Adrenal gland (tissue), 12 donors: ENCODE results near the gene FILIP1. TPM values are rescaled to one million over a fixed set of nuclear protein-coding genes. Genes with fewer than 3 reads are reported as not detected.

Experiments used
- DNase-seq, 7 donors: peaks; one replicate each; pipeline ENCODE4 v3.0.0-alpha.2; 2019 to 2020
- H3K27ac ChIP-seq, 5 donors: fragments of 200-600 bp; sonication (generic) in 4 of 5; 1 replicate in 3 of 5; 2 replicates in 2 of 5; pipeline versions ENCODE4 v1.5.1 to v1.8.0; 2016 to 2020; ENCODE audit warnings: mild to moderate bottlenecking in 1 of 5
- H3K27me3 ChIP-seq: fragments of 200-600 bp; 2 replicates; pipeline ENCODE4 v1.8.0; 2021
- H3K36me3 ChIP-seq, 2 donors: fragments of 200-600 bp; replicated peaks in 1 of 2; 1 replicate in 1 of 2; 2 replicates in 1 of 2; pipeline versions ENCODE4 v1.5.1 to v1.8.0; 2018 to 2022
- H3K4me1 ChIP-seq, 2 donors: fragments of 200-600 bp; replicated peaks in 1 of 2; 1 replicate in 1 of 2; 2 replicates in 1 of 2; pipeline versions ENCODE4 v1.5.1 to v1.8.0; 2018 to 2021
- H3K4me3 ChIP-seq, 4 donors: fragments of 200-600 bp; sonication (generic) in 3 of 4; one replicate each; pipeline ENCODE4 v1.5.1; 2016 to 2018
- H3K9me3 ChIP-seq, 3 donors: fragments of 200-600 bp; sonication (generic) in 1 of 3; replicated peaks in 1 of 3; 1 replicate in 2 of 3; 2 replicates in 1 of 3; pipeline versions ENCODE4 v1.5.1 to v1.8.0; 2016 to 2021
- POLR2A ChIP-seq, 2 donors: fragments of 450-650 bp; IDR thresholded peaks; one replicate each; pipeline ENCODE4 v1.6.1; 2017; ENCODE audit warnings: antibody characterized with exemption in 2 of 2, mild to moderate bottlenecking in 2 of 2, moderate library complexity in 1 of 2
- WGBS, 4 donors: extraction: QIAGEN DNeasy Blood & Tissue Kit in 2 of 4; methylation state at CpG; one replicate each; pipeline versions ENCODE4 v1.1.5 to v1.1.7; 2013 to 2017; 5-methylcytosine and 5-hydroxymethylcytosine counted together
- intact Hi-C, 2 donors: fragments of 100-400 bp; cut with DNase I; formaldehyde crosslinking; loops; one replicate each; pipeline versions ENCODE4 v1.14.1 to v1.15.0; 2022 to 2023
- polyA plus RNA-seq, 3 donors: library from polyadenylated mRNA; stranded (reverse); fragments of 200-250 nt in 2 of 3; fragments of 350-450 nt in 1 of 3; fragmentation: Illumina TruSeq in 1 of 3; extraction: RNeasy Lipid Tissue Mini Kit (QIAGEN cat#74804) in 1 of 3; gene quantifications; one replicate each; pipeline ENCODE4 v1.2.3, GENCODE V29; 2013 to 2014
- total RNA-seq, 9 donors: library from RNA; depleted of rRNA in 4 of 9; stranded (reverse); fragments of >200 nt in 4 of 9; fragments of 120-200 nt in 1 of 9; fragmentation: NEBNext Ultra II Directional in 1 of 9; extraction: Animal tissue kit (Norgen Biotek cat#: 25700) in 1 of 9; gene quantifications; one replicate each; pipeline versions ENCODE4 v1.1.0 to v1.2.4, GENCODE V29; 2013 to 2023
- TF ChIP-seq, protein P1 (sequence below), 6 experiments: fragments of 450-650 bp in 4 of 6; fragments of 200-600 bp in 2 of 6; sonication (generic) in 1 of 6; IDR thresholded peaks; 1 replicate in 5 of 6; 2 replicates in 1 of 6; pipeline versions ENCODE4 v1.5.1 to v1.8.0; 2016 to 2021; ENCODE audit warnings: antibody characterized with exemption in 6 of 6, mild to moderate bottlenecking in 2 of 6, moderate library complexity in 1 of 6
- donor health status: healthy with polysubstance abuse.
- donor health status: Bipolar disorder and iron deficiency.
- donor health status: DM: yes; HTN: yes; CAD: no.
- donor health status: DM: no; HTN: no; CAD: no.
- donor health status: DM: no; HTN: no; CAD: no.
- donor health status: DM: yes; HTN: yes; CAD: no.

FILIP1 gene
- total and polyA plus RNA-seq, 12 donors: 0.94 to 8.0 (median 2.3) TPM

DNA sequence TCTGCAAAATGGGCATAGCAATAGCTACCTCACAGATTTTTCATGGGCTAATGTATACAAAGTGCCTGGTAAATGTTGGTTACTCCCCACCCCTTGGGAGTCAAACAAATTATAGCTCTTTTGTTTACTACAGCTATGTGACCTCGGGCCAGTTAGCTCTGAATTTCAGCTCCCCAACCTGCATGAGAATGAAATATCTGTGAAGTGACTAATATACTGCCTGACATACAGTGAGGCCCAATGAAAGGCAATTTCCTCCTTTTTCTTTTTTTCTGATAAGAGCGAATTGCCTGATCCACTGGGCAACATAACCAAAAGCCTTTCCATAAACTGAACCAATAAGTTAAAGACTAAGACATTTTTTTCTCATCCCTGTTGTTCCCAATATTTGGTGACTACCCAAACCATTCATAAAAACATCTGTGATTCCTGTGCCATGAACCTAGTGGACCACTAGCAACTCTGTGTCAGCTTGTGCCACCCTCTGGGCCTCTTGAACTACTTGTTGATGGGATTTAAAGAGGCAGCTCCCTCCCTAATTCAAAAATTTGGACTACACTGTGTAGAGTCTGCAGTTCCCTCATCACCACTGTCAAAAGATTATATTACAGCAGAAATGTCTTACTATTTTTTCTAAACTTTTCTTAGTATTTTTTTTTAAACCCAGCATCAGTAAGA lies 117.1 kb downstream of the FILIP1 start:
- no peak overlapping the region for H3K4me3 ChIP-seq
- H3K27me3 ChIP-seq: no peaks in the 10 kb centered on the region
- intact Hi-C loops: no loop called here
- H3K9me3 ChIP-seq: no peaks in the 10 kb centered on the region
- no peaks in the 10 kb centered on the region for H3K36me3 ChIP-seq
- H3K4me1 ChIP-seq: no peaks in the 10 kb centered on the region
- no peak for TF ChIP-seq POLR2A (IDR thresholded peaks at IDR 0.05)
- TF ChIP-seq, protein P1, sequence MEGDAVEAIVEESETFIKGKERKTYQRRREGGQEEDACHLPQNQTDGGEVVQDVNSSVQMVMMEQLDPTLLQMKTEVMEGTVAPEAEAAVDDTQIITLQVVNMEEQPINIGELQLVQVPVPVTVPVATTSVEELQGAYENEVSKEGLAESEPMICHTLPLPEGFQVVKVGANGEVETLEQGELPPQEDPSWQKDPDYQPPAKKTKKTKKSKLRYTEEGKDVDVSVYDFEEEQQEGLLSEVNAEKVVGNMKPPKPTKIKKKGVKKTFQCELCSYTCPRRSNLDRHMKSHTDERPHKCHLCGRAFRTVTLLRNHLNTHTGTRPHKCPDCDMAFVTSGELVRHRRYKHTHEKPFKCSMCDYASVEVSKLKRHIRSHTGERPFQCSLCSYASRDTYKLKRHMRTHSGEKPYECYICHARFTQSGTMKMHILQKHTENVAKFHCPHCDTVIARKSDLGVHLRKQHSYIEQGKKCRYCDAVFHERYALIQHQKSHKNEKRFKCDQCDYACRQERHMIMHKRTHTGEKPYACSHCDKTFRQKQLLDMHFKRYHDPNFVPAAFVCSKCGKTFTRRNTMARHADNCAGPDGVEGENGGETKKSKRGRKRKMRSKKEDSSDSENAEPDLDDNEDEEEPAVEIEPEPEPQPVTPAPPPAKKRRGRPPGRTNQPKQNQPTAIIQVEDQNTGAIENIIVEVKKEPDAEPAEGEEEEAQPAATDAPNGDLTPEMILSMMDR (IDR thresholded peaks at IDR 0.05): no peak
- H3K27ac ChIP-seq: no peak overlapping the region
- no peak for DNase-seq
- WGBS, 4 donors: 48 to 65% (median 60%) methylated on average over 2 of the region's 2 CpGs

DNA sequence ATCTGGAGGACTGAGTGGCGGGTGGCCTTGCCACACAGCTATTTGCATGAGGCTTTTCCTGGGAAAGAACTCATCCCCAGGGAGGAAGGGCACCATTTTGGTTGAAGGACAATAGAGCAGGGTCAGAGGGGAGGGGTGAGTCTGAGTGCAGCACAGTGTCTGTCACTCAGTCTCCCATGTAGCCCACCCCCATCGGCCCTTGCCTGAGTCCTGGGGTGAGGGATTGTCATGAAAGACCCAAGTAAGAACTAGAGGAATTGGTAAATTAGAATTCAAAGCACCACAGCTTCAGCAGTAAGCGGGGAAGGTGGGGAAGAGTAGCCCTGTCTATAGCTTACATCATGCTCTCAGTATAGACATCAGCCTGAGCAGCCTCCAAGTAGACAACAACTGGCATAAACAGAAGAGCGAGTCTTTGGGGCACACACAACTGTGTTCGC lies 118.6 kb downstream of the FILIP1 start:
- H3K27me3 ChIP-seq: no peaks in the 10 kb centered on the region
- H3K4me3 ChIP-seq: no peak overlapping the region
- no peak overlapping the region for H3K27ac ChIP-seq
- no peaks in the 10 kb centered on the region for H3K36me3 ChIP-seq
- H3K9me3 ChIP-seq: no peaks in the 10 kb centered on the region
- WGBS, 4 donors: 73 to 84% (median 81%) methylated on average over 5 of the region's 5 CpGs
- no peaks in the 10 kb centered on the region for H3K4me1 ChIP-seq
- no peak for DNase-seq
- intact Hi-C loops: no loop called here
- TF ChIP-seq, protein P1 (IDR thresholded peaks at IDR 0.05): no peak
- no peak for TF ChIP-seq POLR2A (IDR thresholded peaks at IDR 0.05)

DNA sequence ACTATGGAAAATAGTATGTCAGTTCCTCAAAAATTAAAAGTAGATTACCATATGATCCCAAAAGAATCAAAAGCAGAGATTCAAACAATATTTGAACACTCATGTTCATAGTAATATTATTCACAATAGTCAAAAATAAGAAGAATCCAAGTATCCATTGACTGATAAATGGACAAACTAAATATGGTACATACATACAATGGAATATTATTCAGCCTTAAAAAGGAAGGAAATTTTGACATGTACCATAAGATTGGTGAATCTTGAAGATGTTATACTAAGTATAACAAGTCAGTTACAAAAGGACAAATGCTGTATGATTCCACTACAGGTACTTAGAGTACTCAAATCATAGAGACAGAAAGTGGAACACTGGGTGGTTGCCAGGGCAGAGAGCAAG lies 120.7 kb downstream of the FILIP1 start:
- H3K36me3 ChIP-seq: no peaks in the 10 kb centered on the region
- no peak overlapping the region for H3K27ac ChIP-seq
- no peaks in the 10 kb centered on the region for H3K9me3 ChIP-seq
- no peaks in the 10 kb centered on the region for H3K27me3 ChIP-seq
- peaks cover 4 to 11% of the 10 kb centered on the region in 2 donors for H3K4me1 ChIP-seq
- intact Hi-C loops: no loop called here
- no peak overlapping the region for H3K4me3 ChIP-seq
- no peak for TF ChIP-seq POLR2A (IDR thresholded peaks at IDR 0.05)
- TF ChIP-seq, protein P1 (IDR thresholded peaks at IDR 0.05): no peak
- DNase-seq: no peak

DNA sequence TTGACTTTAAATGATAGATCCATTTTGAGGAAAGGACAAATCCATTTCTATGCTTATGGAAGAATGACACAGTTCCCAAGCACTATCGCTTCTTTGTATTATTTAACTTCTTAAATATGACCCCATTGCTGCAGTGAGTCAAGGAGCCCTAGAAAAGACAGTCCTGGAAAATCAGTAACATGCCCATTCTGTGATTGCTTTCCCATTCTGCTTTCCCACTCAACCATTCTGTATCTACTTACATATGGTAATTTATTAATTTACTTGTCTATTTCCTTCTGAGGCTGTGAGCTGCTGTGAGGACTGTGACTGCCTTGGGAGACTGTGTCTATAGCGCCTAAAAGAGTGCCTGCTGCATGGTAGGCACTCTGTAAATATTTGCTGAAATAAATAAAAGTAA lies 123.6 kb downstream of the FILIP1 start:
- intact Hi-C loops: no loop called here
- H3K4me3 ChIP-seq: no peak overlapping the region
- no peaks in the 10 kb centered on the region for H3K9me3 ChIP-seq
- 90 to 98% (median 95%) methylated on average over 2 of the region's 2 CpGs for whole genome bisulfite sequencing, 4 donors
- no peak overlapping the region for H3K27ac ChIP-seq
- no peak for DNase-seq
- TF ChIP-seq POLR2A (IDR thresholded peaks at IDR 0.05): no peak
- TF ChIP-seq, protein P1 (IDR thresholded peaks at IDR 0.05): no peak
- no peaks in the 10 kb centered on the region for H3K36me3 ChIP-seq
- H3K4me1 ChIP-seq: peaks cover 4 to 11% of the 10 kb centered on the region in 2 donors
- no peaks in the 10 kb centered on the region for H3K27me3 ChIP-seq
